H9 (cell line): ENCODE measurements around the gene AVPR2. TPM values are rescaled to one million over a fixed set of nuclear protein-coding genes. Genes with fewer than 3 reads are reported as not detected.

Source experiments
- DNase-seq: peaks from one replicate; pipeline ENCODE4 v3.0.0-alpha.2; 2017
- H2AFZ ChIP-seq: one replicate; pipeline ENCODE4 v1.6.1; 2013; ENCODE audit warnings: mild to moderate bottlenecking, low read length, control low read depth, moderate library complexity
- H2AK5ac ChIP-seq: 2 replicates; pipeline ENCODE4 v1.6.1; 2013; ENCODE audit warnings: low read length, control low read depth, mixed read lengths; ENCODE audit not compliant: insufficient read length
- H2BK120ac ChIP-seq: one replicate; pipeline ENCODE4 v1.6.1; 2013; ENCODE audit warnings: low read depth, mild to moderate bottlenecking, low read length, control low read depth, inconsistent platforms; ENCODE audit not compliant: poor library complexity, severe bottlenecking
- H2BK12ac ChIP-seq: 2 replicates; pipeline ENCODE4 v1.6.1; 2013; ENCODE audit warnings: low read length, control low read depth, mixed read lengths, low read depth; ENCODE audit not compliant: insufficient read length
- H2BK15ac ChIP-seq: 2 replicates; pipeline ENCODE4 v1.6.1; 2013; ENCODE audit warnings: low read depth, low read length, control low read depth
- H2BK20ac ChIP-seq: one replicate; pipeline ENCODE4 v1.6.1; 2013; ENCODE audit warnings: low read depth, mild to moderate bottlenecking, low read length, control low read depth, inconsistent platforms; ENCODE audit not compliant: poor library complexity, severe bottlenecking
- H2BK5ac ChIP-seq: 2 replicates; pipeline ENCODE4 v1.6.1; 2013; ENCODE audit warnings: low read length, control low read depth, mixed read lengths; ENCODE audit not compliant: insufficient read length
- H3K14ac ChIP-seq: 2 replicates; pipeline ENCODE4 v1.6.1; 2013; ENCODE audit warnings: low read length, control low read depth; ENCODE audit not compliant: insufficient read depth
- H3K18ac ChIP-seq: 2 replicates; pipeline ENCODE4 v1.6.1; 2013; ENCODE audit warnings: low read depth, mild to moderate bottlenecking, mixed read lengths, low read length, control low read depth; ENCODE audit not compliant: insufficient read length
- H3K23ac ChIP-seq: 2 replicates; pipeline ENCODE4 v1.6.1; 2013; ENCODE audit warnings: low read length, control low read depth, mixed read lengths, low read depth; ENCODE audit not compliant: insufficient read length
- H3K23me2 ChIP-seq: 2 replicates; pipeline ENCODE4 v1.6.1; 2013; ENCODE audit warnings: low read depth, mild to moderate bottlenecking, mixed read lengths, low read length, control low read depth; ENCODE audit not compliant: insufficient read length, poor library complexity, severe bottlenecking
- H3K27ac ChIP-seq: 2 replicates; pipeline ENCODE4 v1.5.1; 2013; ENCODE audit warnings: low read length, control low read depth, mixed read lengths, low read depth; ENCODE audit not compliant: insufficient read length
- H3K27me3 ChIP-seq: 2 replicates; pipeline ENCODE4 v1.6.1; 2013; ENCODE audit warnings: low read length, control low read depth, inconsistent platforms; ENCODE audit not compliant: insufficient read depth
- H3K4ac ChIP-seq: 2 replicates; pipeline ENCODE4 v1.6.1; 2013; ENCODE audit warnings: low read depth, mild to moderate bottlenecking, control low read depth, inconsistent platforms, low read length, moderate library complexity
- H3K4me1 ChIP-seq: 2 replicates; pipeline ENCODE4 v1.6.1; 2013; ENCODE audit warnings: low read length, control low read depth, inconsistent platforms; ENCODE audit not compliant: insufficient read depth
- H3K4me2 ChIP-seq: 2 replicates; pipeline ENCODE4 v1.6.1; 2013; ENCODE audit warnings: low read length, control low read depth, mixed read lengths; ENCODE audit not compliant: insufficient read length, insufficient read depth
- H3K56ac ChIP-seq: 2 replicates; pipeline ENCODE4 v1.6.1; 2013; ENCODE audit warnings: low read depth, mild to moderate bottlenecking, mixed read lengths, low read length, control low read depth; ENCODE audit not compliant: insufficient read length
- H3K79me1 ChIP-seq: 2 replicates; pipeline ENCODE4 v1.6.1; 2013; ENCODE audit warnings: low read depth, mild to moderate bottlenecking, moderate library complexity, low read length, control low read depth, inconsistent platforms; ENCODE audit not compliant: insufficient read depth, poor library complexity, severe bottlenecking
- H3K79me2 ChIP-seq: 2 replicates; pipeline ENCODE4 v1.6.1; 2013; ENCODE audit warnings: low read length, control low read depth, inconsistent platforms; ENCODE audit not compliant: insufficient read depth
- H3K9ac ChIP-seq: 2 replicates; pipeline ENCODE4 v1.6.1; 2013; ENCODE audit warnings: low read length, control low read depth, mixed read lengths; ENCODE audit not compliant: insufficient read length; ENCODE audit errors: extremely low read depth
- H3K9me3 ChIP-seq: one replicate; pipeline ENCODE4 v1.6.1; 2013; ENCODE audit warnings: low read depth, low read length, inconsistent platforms; ENCODE audit not compliant: control insufficient read depth
- H3T11ph ChIP-seq: one replicate; pipeline ENCODE4 v1.6.1; 2013; ENCODE audit warnings: mild to moderate bottlenecking, low read length, control low read depth, inconsistent platforms
- H4K20me1 ChIP-seq: one replicate; pipeline ENCODE4 v1.6.1; 2013; ENCODE audit not compliant: control insufficient read depth, insufficient read length, insufficient read depth
- H4K5ac ChIP-seq: 2 replicates; pipeline ENCODE4 v1.6.1; 2013; ENCODE audit warnings: low read depth, mild to moderate bottlenecking, mixed read lengths, low read length, control low read depth; ENCODE audit not compliant: insufficient read length
- H4K8ac ChIP-seq: replicated peaks from 2 replicates; pipeline ENCODE4 v1.6.1; 2013; ENCODE audit warnings: low read length, control low read depth, mixed read lengths, low read depth; ENCODE audit not compliant: insufficient read length
- H4K91ac ChIP-seq: 2 replicates; pipeline ENCODE4 v1.6.1; 2013; ENCODE audit warnings: low read depth, mild to moderate bottlenecking, moderate library complexity, mixed read lengths, low read length, control low read depth; ENCODE audit not compliant: insufficient read length
- H3K27ac Mint-ChIP-seq, 3 experiments: 2 replicates in 2 of 3; 3 replicates in 1 of 3; pipeline ENCODE4 v1.8.0; 2020 to 2021; ENCODE audit warnings: mixed read lengths in 3 of 3, mild to moderate bottlenecking in 1 of 3, moderate library complexity in 1 of 3
- H3K27me3 Mint-ChIP-seq: 2 replicates; pipeline ENCODE4 v1.8.0; 2021; ENCODE audit warnings: low read depth, mild to moderate bottlenecking, moderate library complexity, mixed read lengths
- H3K36me3 Mint-ChIP-seq, 3 experiments: 2 replicates in 2 of 3; 3 replicates in 1 of 3; pipeline ENCODE4 v1.8.0; 2020 to 2021; ENCODE audit warnings: low read depth in 3 of 3, mixed read lengths in 3 of 3; ENCODE audit not compliant: insufficient read depth in 1 of 3
- H3K4me1 Mint-ChIP-seq, 2 experiments: 2 replicates each; pipeline ENCODE4 v1.8.0; 2020; ENCODE audit warnings: mixed read lengths in 2 of 2
- H3K4me3 Mint-ChIP-seq, 2 experiments: 2 replicates in 1 of 2; 3 replicates in 1 of 2; pipeline ENCODE4 v1.8.0; 2020 to 2021; ENCODE audit warnings: mild to moderate bottlenecking in 2 of 2, mixed read lengths in 2 of 2, moderate library complexity in 1 of 2
- H3K9me3 Mint-ChIP-seq, 2 experiments: 2 replicates in 1 of 2; 3 replicates in 1 of 2; pipeline ENCODE4 v1.8.0; 2020; ENCODE audit warnings: mild to moderate bottlenecking in 2 of 2, mixed read lengths in 2 of 2, moderate library complexity in 1 of 2
- WGBS: extraction: QIAGEN DNeasy Blood & Tissue Kit; methylation state at CpG from one replicate; pipeline ENCODE4 v1.1.7; 2013; ENCODE audit warnings: missing lambda C conversion rate, low lambda C conversion rate, mixed read lengths; ENCODE audit not compliant: insufficient read length; ENCODE audit errors: extremely low coverage; 5-methylcytosine and 5-hydroxymethylcytosine counted together
- total RNA-seq: library from RNA; stranded (reverse); gene quantifications from 2 replicates; pipeline ENCODE4 v1.2.1, GENCODE V29; 2021
- TF ChIP-seq, protein P1 (sequence below): fragments of 200-600 bp; sonication (generic); conservative IDR thresholded peaks from 3 replicates; pipeline ENCODE4 v1.8.0; 2021; ENCODE audit warnings: antibody characterized with exemption, mild to moderate bottlenecking

AVPR2 gene
- total RNA-seq, 1 experiment from 2014 or later: not detected

GRCh38 chrX:153917869-153918268, 13.4 kb downstream of the AVPR2 start:
- Histone ChIP-seq H3K79me2 (no peaks in the 10 kb centered on the region), H3K23ac (no peak overlapping the region), H3K23me2 (peaks cover 3% of the 10 kb centered on the region), H4K91ac (no peak overlapping the region), H3K27ac (no peak overlapping the region), H3K27me3 (no peaks in the 10 kb centered on the region), H2BK15ac (no peak overlapping the region), H4K8ac (no peak overlapping the region), H3T11ph (no peak overlapping the region), H4K5ac (no peak overlapping the region), H3K9me3 (peaks cover 25% of the 10 kb centered on the region), H2AFZ (no peak overlapping the region), H2BK120ac (no peak overlapping the region), H3K4me1 (no peaks in the 10 kb centered on the region), H3K79me1 (no peaks in the 10 kb centered on the region), H3K56ac (no peak overlapping the region), H3K9ac (no peak overlapping the region), H2AK5ac (no peak overlapping the region), H2BK20ac (no peak overlapping the region), H3K18ac (no peak overlapping the region), H3K4me2 (no peak overlapping the region), H3K4ac (no peak overlapping the region), H3K14ac (no peak overlapping the region), H2BK12ac (no peak overlapping the region), H2BK5ac (no peak overlapping the region), H4K20me1 (no peaks in the 10 kb centered on the region)
- no peak for DNase-seq
- Mint-ChIP-seq H3K27me3 (no peaks in the 10 kb centered on the region; the same call in 1 of the 2 replicates), H3K36me3 (peaks cover 18 to 42% (median 25%) of the 10 kb centered on the region in 3 experiments), H3K4me3 (no peak overlapping the region; a peak in 1 of 5 replicates), H3K4me1 (peaks cover 3 to 4% of the 10 kb centered on the region in 2 experiments; a peak in 1 of 4 replicates), H3K9me3 (peaks cover 63 to 69% of the 10 kb centered on the region in 2 experiments), H3K27ac (no peak overlapping the region)
- TF ChIP-seq, protein P1, sequence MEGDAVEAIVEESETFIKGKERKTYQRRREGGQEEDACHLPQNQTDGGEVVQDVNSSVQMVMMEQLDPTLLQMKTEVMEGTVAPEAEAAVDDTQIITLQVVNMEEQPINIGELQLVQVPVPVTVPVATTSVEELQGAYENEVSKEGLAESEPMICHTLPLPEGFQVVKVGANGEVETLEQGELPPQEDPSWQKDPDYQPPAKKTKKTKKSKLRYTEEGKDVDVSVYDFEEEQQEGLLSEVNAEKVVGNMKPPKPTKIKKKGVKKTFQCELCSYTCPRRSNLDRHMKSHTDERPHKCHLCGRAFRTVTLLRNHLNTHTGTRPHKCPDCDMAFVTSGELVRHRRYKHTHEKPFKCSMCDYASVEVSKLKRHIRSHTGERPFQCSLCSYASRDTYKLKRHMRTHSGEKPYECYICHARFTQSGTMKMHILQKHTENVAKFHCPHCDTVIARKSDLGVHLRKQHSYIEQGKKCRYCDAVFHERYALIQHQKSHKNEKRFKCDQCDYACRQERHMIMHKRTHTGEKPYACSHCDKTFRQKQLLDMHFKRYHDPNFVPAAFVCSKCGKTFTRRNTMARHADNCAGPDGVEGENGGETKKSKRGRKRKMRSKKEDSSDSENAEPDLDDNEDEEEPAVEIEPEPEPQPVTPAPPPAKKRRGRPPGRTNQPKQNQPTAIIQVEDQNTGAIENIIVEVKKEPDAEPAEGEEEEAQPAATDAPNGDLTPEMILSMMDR: no peak
- no CpG with 5 or more reads among the region's 6 CpGs for WGBS
